ENCODE data around the gene ACOXL.

DNA sequence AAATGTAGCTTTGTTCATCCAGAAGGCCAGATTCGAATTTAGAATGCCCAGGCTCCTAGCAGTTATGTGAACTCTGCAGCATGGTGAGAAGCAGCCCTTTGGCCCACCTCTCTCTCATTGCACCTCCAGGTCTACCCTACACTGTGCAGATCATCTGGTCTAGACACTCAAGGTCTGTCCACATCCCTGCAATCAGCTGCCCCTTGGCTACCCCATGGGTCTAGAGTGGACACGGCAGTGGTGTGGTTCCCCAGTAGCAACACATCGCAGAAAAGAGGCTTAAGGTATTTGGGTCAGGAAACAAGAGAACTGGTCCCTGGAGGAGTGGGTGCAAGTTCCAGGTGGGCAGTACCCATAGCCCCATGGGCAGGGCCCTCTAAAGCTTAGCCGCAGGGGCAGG is 311.7 kb downstream of the ACOXL start:
- no peak for TF ChIP-seq POLR2A (IDR thresholded peaks at IDR 0.05; ENCODE audit: low read depth, low read length)
- TF ChIP-seq POLR2AphosphoS5 (IDR thresholded peaks at IDR 0.05; ENCODE audit: low read depth, low read length), result no peak
